SK-N-MC (cell line): ENCODE data around the gene SLC49A3.

Experiments used
- DNase-seq: peaks from one replicate; pipeline ENCODE4 v3.0.0-alpha.2; 2011; ENCODE audit warnings: low read depth, low spot score
- H3K27ac ChIP-seq: fragments of 200-600 bp; sonication (generic); 2 replicates; pipeline ENCODE4 v1.5.1; 2016; ENCODE audit warnings: mixed run types
- H3K36me3 ChIP-seq: fragments of 200-600 bp; sonication (generic); 2 replicates; pipeline ENCODE4 v1.6.1; 2017; ENCODE audit warnings: antibody characterized with exemption, low read length, mixed read lengths; ENCODE audit not compliant: insufficient read depth
- H3K4me3 ChIP-seq: fragments of 200-600 bp; sonication (generic); 2 replicates; pipeline ENCODE4 v1.5.1; 2016
- H3K9ac ChIP-seq: fragments of 200-600 bp; sonication (generic); 2 replicates; pipeline ENCODE4 v1.8.0; 2017; ENCODE audit warnings: mixed run types, mixed read lengths; ENCODE audit not compliant: insufficient read length
- H3K9me3 ChIP-seq: fragments of 200-600 bp; sonication (generic); 2 replicates; pipeline ENCODE4 v1.6.1; 2017; ENCODE audit warnings: low read depth, mild to moderate bottlenecking, antibody characterized with exemption, low read length, moderate library complexity, mixed read lengths
- EZH2 ChIP-seq: fragments of 200-600 bp; sonication (generic); IDR thresholded peaks from one replicate; pipeline ENCODE4 v1.6.1; 2017; ENCODE audit warnings: antibody characterized with exemption
- FOXP2 ChIP-seq: optimal IDR thresholded peaks from 2 replicates; pipeline ENCODE3; 2011; ENCODE audit warnings: mild to moderate bottlenecking, moderate library complexity; ENCODE audit not compliant: insufficient read depth; ENCODE audit errors: extremely low read length, control extremely low read depth
- POLR2AphosphoS5 ChIP-seq: IDR thresholded peaks from 2 replicates; pipeline ENCODE4 v1.6.1; 2012; ENCODE audit warnings: mild to moderate bottlenecking, low read depth, low read length, borderline replicate concordance

SLC49A3 gene

DNA sequence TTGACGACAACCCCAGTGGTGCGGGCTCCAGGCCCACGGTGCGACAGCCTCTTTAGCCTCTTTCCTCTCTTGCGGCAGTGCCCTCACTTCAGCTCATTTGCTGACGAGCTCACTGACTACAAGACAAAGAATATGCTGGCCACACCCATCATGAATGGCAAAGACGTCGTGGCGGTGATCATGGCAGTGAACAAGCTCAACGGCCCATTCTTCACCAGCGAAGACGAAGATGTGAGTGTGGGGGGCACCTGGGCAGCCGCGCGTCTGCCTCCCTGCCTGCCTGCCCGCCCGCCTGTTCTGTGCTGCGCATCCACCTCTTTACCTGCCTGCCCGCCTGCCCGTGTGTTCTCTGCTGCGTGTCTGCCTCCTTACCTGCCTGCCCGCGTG is 54.4 kb downstream of the SLC49A3 start:
- no peak overlapping the region for H3K27ac ChIP-seq
- DNase-seq: no peak
- H3K9me3 ChIP-seq: no peaks in the 10 kb centered on the region
- no peak for TF ChIP-seq POLR2AphosphoS5
- no peak for TF ChIP-seq EZH2
- TF ChIP-seq FOXP2: no peak
- H3K36me3 ChIP-seq: no peaks in the 10 kb centered on the region
- no peak overlapping the region for H3K4me3 ChIP-seq
- no peak overlapping the region for H3K9ac ChIP-seq

DNA sequence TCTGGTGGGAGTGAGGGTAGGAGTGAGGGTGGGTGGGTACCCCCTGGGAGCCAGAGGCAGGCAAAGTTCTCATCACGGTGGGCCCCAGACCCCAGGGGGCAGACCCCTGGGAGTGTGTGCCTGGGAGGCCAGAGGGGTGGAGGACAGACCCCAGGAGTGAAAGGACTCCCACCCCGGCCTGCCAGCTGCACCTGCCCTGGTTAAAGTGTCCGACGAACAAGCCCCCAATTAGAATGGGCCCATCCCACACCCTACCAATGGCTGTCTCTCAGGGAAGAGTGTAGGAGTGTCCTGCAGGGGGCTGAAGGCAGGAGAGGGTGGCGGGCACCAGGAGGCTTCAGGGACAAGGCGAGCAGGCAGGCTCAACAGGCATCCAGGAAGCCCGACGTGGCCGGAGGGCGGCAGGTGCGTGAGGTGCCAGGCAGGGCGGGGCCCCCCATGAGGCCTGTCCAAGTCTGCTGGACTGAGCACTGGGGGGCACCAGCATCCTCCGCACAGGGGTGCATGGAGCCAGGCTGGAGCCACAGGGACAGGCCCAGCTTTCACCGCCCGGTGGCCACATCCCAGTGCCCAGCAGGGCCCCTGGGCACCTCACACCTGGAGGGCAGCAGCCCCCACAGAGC is 54.9 kb downstream of the SLC49A3 start:
- TF ChIP-seq EZH2 (no peak), POLR2AphosphoS5 (no peak), FOXP2 (no peak)
- DNase-seq: no peak
- no peak overlapping the region for H3K4me3 ChIP-seq
- no peaks in the 10 kb centered on the region for H3K9me3 ChIP-seq
- no peaks in the 10 kb centered on the region for H3K36me3 ChIP-seq
- no peak overlapping the region for H3K27ac ChIP-seq
- no peak overlapping the region for H3K9ac ChIP-seq

DNA sequence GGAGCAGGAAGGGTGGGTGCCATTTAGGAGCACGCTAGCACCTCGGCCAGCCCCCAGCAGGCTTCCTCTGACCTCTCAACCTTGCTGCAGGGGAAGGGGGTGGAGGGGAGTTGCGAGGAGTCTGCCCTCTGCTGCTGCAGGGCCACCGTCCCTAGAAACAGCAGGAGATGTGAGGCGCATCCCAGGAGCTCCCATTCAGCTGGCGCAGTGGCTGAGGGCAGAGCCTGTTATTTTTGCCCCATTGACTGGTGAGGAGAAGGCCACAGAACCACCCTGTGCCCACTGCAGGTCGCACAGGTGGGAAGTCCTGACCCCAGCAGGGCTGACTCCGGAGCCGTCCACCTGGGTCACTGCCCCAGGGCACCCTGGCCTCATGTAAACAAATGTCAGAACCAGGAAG is 55.5 kb downstream of the SLC49A3 start:
- no peak overlapping the region for H3K27ac ChIP-seq
- H3K36me3 ChIP-seq: no peaks in the 10 kb centered on the region
- no peak for TF ChIP-seq FOXP2
- TF ChIP-seq EZH2: no peak
- TF ChIP-seq POLR2AphosphoS5: no peak
- no peak overlapping the region for H3K4me3 ChIP-seq
- DNase-seq: no peak
- H3K9me3 ChIP-seq: no peaks in the 10 kb centered on the region
- no peak overlapping the region for H3K9ac ChIP-seq

DNA sequence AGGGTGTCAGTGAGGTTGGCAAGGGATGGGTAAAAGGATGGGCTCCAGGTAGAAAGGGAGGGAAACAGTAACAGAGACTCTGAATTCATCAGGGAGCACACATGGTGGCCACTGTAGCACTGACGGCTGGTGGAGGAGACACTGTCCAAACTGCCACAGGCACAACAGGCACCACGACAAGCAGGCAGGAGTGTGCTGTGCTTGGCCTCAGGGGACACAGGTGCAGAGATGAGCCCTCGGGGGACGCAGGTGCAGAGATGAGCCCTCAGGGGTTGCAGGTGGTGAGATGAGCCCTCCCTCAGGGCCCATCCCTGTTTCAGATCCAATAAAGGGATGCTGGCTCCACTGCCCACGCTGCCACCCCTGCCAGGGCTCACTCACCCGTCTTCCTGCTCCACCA is 56.0 kb downstream of the SLC49A3 start:
- Histone ChIP-seq H3K9me3 (no peaks in the 10 kb centered on the region), H3K36me3 (no peaks in the 10 kb centered on the region), H3K4me3 (no peak overlapping the region), H3K9ac (no peak overlapping the region), H3K27ac (no peak overlapping the region)
- TF ChIP-seq EZH2 (no peak), FOXP2 (no peak), POLR2AphosphoS5 (no peak)
- DNase-seq: no peak

DNA sequence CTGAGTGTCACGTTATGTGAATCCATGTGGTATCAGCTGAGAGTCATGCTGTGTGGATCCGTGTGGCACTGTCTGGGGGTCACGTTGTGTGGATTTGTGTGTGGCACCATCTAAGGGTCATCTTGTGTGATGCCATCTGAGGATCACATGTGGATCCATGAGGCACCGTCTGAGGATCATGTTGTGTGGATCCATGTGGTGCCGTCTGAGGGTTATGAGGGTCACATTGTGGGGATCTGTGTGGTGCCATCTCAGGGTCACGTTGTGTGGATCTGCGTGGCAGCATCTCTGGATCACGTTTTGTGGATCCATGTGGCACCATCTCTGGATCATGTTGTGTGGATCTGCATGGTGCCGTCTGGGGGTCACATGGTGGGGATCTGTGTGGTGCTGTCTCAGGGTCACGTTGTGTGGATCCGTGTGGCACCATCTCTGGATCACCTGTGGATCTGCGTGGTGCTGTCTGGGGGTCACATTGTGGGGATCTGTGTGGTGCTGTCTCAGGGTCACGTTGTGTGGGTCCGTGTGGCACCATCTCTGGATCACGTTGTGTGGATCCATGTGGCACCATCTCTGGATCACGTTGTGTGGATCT is 56.7 kb downstream of the SLC49A3 start:
- H3K9ac ChIP-seq: no peak overlapping the region
- H3K27ac ChIP-seq: no peak overlapping the region
- no peak for DNase-seq
- no peak for TF ChIP-seq FOXP2
- H3K36me3 ChIP-seq: no peaks in the 10 kb centered on the region
- H3K9me3 ChIP-seq: no peaks in the 10 kb centered on the region
- no peak overlapping the region for H3K4me3 ChIP-seq
